ENCODE measurements around the gene KCNQ1.
"Not testable (repeated sequence)": the region's sequence is repeated elsewhere in the genome, so short reads cannot be mapped to it uniquely, and the experiment has no call there.

KCNQ1 gene

GRCh38 chr11:2593393-2593950 is 148.7 kb downstream of the KCNQ1 start:
- DNase-seq (ENCODE audit: low read depth): no peak

- no peak for DNase-seq (ENCODE audit: low read depth)
Measured at GRCh38 chr11:2594267-2594666, 149.5 kb downstream of the KCNQ1 start.

GRCh38 chr11:2595204-2595603 is 150.4 kb downstream of the KCNQ1 start:
- DNase-seq (ENCODE audit: low read depth): no peak

GRCh38 chr11:2599561-2600189 is 154.9 kb downstream of the KCNQ1 start:
- DNase-seq (ENCODE audit: low read depth): no peak

GRCh38 chr11:2609345-2609744 is 164.5 kb downstream of the KCNQ1 start:
- no peak for DNase-seq (ENCODE audit: low read depth)

GRCh38 chr11:2612884-2613571 is 168.2 kb downstream of the KCNQ1 start:
- no peak for DNase-seq (ENCODE audit: low read depth)

- DNase-seq (ENCODE audit: low read depth): no peak
Measured at GRCh38 chr11:2621894-2622293, 177.1 kb downstream of the KCNQ1 start.

- DNase-seq (ENCODE audit: low read depth): no peak
Measured at GRCh38 chr11:2625183-2625582, 180.4 kb downstream of the KCNQ1 start.

GRCh38 chr11:2630679-2631078 is 185.9 kb downstream of the KCNQ1 start:
- DNase-seq (ENCODE audit: low read depth): no peak

GRCh38 chr11:2631161-2631560 is 186.4 kb downstream of the KCNQ1 start:
- no peak for DNase-seq (ENCODE audit: low read depth)

GRCh38 chr11:2639763-2640162 is 195.0 kb downstream of the KCNQ1 start:
- not testable (repeated sequence) for DNase-seq (ENCODE audit: low read depth)

- no peak for DNase-seq (ENCODE audit: low read depth)
Measured at GRCh38 chr11:2641623-2642022, 196.8 kb downstream of the KCNQ1 start.

- DNase-seq (ENCODE audit: low read depth): no peak
Measured at GRCh38 chr11:2643746-2644145, 198.9 kb downstream of the KCNQ1 start.

- no peak for DNase-seq (ENCODE audit: low read depth)
Measured at GRCh38 chr11:2644844-2645778, 200.3 kb downstream of the KCNQ1 start.

- no peak for DNase-seq (ENCODE audit: low read depth)
Measured at GRCh38 chr11:2645779-2646118, 200.9 kb downstream of the KCNQ1 start.

GRCh38 chr11:2647167-2647566 is 202.4 kb downstream of the KCNQ1 start:
- no peak for DNase-seq (ENCODE audit: low read depth)

- no peak for DNase-seq (ENCODE audit: low read depth)
Measured at GRCh38 chr11:2647953-2648352, 203.1 kb downstream of the KCNQ1 start.

GRCh38 chr11:2649400-2649799 is 204.6 kb downstream of the KCNQ1 start:
- no peak for DNase-seq (ENCODE audit: low read depth)

GRCh38 chr11:2649848-2650247 is 205.0 kb downstream of the KCNQ1 start:
- DNase-seq (ENCODE audit: low read depth): no peak

- no peak for DNase-seq (ENCODE audit: low read depth)
Measured at GRCh38 chr11:2650343-2650867, 205.6 kb downstream of the KCNQ1 start.

- no peak for DNase-seq (ENCODE audit: low read depth)
Measured at GRCh38 chr11:2651054-2651617, 206.3 kb downstream of the KCNQ1 start.

GRCh38 chr11:2651826-2652271 is 207.0 kb downstream of the KCNQ1 start:
- no peak for DNase-seq (ENCODE audit: low read depth)
